Measurements from ENCODE around the gene ART5. TPM values are rescaled to one million over a fixed set of nuclear protein-coding genes. Genes with fewer than 3 reads are reported as not detected.

The ART5 gene
- total RNA-seq, 4 donors from 2014 or later, result 0.64 TPM; not detected in 3

- Histone ChIP-seq H3K4me3 (no peak overlapping the region), H3K9me3 (no peaks in the 10 kb centered on the region), H3K4me1 (no peaks in the 10 kb centered on the region), H3K36me3 (peaks cover 0 to 83% (median 35%) of the 10 kb centered on the region in 4 donors), H3K27ac (no peak overlapping the region), H3K27me3 (no peaks in the 10 kb centered on the region)
- no peak for DNase-seq
- 95 to 97% methylated on average over 12 of the region's 12 CpGs for WGBS, 2 donors (ENCODE audit: low coverage in 1 of 2)
- no peak for TF ChIP-seq POLR2AphosphoS5 (IDR thresholded peaks at IDR 0.05)
- TF ChIP-seq EP300 (IDR thresholded peaks at IDR 0.05; ENCODE audit: low read depth), result no peak
- TF ChIP-seq, protein P1, sequence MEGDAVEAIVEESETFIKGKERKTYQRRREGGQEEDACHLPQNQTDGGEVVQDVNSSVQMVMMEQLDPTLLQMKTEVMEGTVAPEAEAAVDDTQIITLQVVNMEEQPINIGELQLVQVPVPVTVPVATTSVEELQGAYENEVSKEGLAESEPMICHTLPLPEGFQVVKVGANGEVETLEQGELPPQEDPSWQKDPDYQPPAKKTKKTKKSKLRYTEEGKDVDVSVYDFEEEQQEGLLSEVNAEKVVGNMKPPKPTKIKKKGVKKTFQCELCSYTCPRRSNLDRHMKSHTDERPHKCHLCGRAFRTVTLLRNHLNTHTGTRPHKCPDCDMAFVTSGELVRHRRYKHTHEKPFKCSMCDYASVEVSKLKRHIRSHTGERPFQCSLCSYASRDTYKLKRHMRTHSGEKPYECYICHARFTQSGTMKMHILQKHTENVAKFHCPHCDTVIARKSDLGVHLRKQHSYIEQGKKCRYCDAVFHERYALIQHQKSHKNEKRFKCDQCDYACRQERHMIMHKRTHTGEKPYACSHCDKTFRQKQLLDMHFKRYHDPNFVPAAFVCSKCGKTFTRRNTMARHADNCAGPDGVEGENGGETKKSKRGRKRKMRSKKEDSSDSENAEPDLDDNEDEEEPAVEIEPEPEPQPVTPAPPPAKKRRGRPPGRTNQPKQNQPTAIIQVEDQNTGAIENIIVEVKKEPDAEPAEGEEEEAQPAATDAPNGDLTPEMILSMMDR (IDR thresholded peaks at IDR 0.05), result no peak
- no peak for TF ChIP-seq POLR2A (IDR thresholded peaks at IDR 0.05)
- intact Hi-C loops (cut with DNase I; ENCODE audit: low total_unique reads), result no loop called here
- in situ Hi-C loops (cut with MboI; ENCODE audit: low pct_ligation_motif_present in 1 of 4, low pct_unique_long_range_greater_than_20kb in 1 of 4, low sequenced_read_pairs in 3 of 4), result no loop called here
Measured at GRCh38 chr11:3684129-3684818, 42.5 kb upstream of the ART5 start.

- TF ChIP-seq EP300 (IDR thresholded peaks at IDR 0.05; ENCODE audit: low read depth), result no peak
- TF ChIP-seq POLR2AphosphoS5 (IDR thresholded peaks at IDR 0.05), result no peak
- no peak for TF ChIP-seq POLR2A (IDR thresholded peaks at IDR 0.05)
- Histone ChIP-seq H3K4me1 (no peaks in the 10 kb centered on the region), H3K9me3 (no peaks in the 10 kb centered on the region), H3K4me3 (no peak overlapping the region), H3K36me3 (peaks cover 0 to 84% (median 35%) of the 10 kb centered on the region in 4 donors), H3K27me3 (no peaks in the 10 kb centered on the region), H3K27ac (no peak overlapping the region)
- 92% methylated on average over 9 of the region's 9 CpGs; no CpG with 5 or more reads in 1 of the 2 donors for WGBS, 2 donors (ENCODE audit: low coverage in 1 of 2)
- DNase-seq, result no peak
- in situ Hi-C loops (cut with MboI; ENCODE audit: low pct_ligation_motif_present in 1 of 4, low pct_unique_long_range_greater_than_20kb in 1 of 4, low sequenced_read_pairs in 3 of 4), result no loop called here
- intact Hi-C loops (cut with DNase I; ENCODE audit: low total_unique reads), result no loop called here
Measured at GRCh38 chr11:3683039-3683438, 41.2 kb upstream of the ART5 start.

DNA sequence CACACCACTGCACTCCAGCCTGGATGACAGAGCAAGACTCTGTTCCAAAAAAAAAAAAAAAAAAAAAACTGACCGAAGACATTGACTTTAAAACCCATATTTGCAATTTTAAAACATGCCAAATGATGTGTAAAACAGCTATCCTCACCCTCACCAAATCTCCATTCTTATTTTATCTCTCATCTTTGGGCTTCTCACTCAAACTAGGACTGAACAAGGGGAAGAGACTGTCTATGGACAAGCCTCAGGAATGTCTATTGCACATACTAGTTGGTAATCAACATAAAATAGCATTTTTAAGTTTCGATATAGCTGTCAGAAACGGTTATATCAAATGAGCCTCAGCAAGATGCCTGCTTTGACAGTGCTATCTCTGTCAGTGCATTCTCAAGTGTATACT, 37.3 kb upstream of the ART5 start:
- peaks cover 0 to 88% (median 41%) of the 10 kb centered on the region in 4 donors for H3K36me3 ChIP-seq
- intact Hi-C loops (cut with DNase I; ENCODE audit: low total_unique reads), result no loop called here

GRCh38 chr11:3675971-3676370, 34.2 kb upstream of the ART5 start:
- in situ Hi-C loops (cut with MboI; ENCODE audit: low pct_ligation_motif_present in 1 of 4, low pct_unique_long_range_greater_than_20kb in 1 of 4, low sequenced_read_pairs in 3 of 4) (no loop called here), intact Hi-C loops (cut with DNase I; ENCODE audit: low total_unique reads) (no loop called here)
- TF ChIP-seq POLR2AphosphoS5 (IDR thresholded peaks at IDR 0.05), result no peak
- TF ChIP-seq POLR2A (IDR thresholded peaks at IDR 0.05), result no peak
- TF ChIP-seq EP300 (IDR thresholded peaks at IDR 0.05; ENCODE audit: low read depth), result no peak
- Histone ChIP-seq H3K9me3 (no peaks in the 10 kb centered on the region), H3K36me3 (peaks cover 0 to 68% (median 31%) of the 10 kb centered on the region in 4 donors), H3K27me3 (no peaks in the 10 kb centered on the region), H3K4me1 (no peaks in the 10 kb centered on the region), H3K27ac (no peak overlapping the region), H3K4me3 (no peak overlapping the region)
- 95 to 100% methylated on average over 1 to 11 of the region's 11 CpGs for WGBS, 2 donors (ENCODE audit: low coverage in 1 of 2)
- DNase-seq, result no peak

More for the DNA sequence above, 37.3 kb upstream of the ART5 start:
- no peaks in the 10 kb centered on the region for H3K27me3 ChIP-seq
- H3K4me3 ChIP-seq, result no peak overlapping the region
- no peaks in the 10 kb centered on the region for H3K9me3 ChIP-seq
- TF ChIP-seq EP300 (IDR thresholded peaks at IDR 0.05; ENCODE audit: low read depth) (no peak), POLR2AphosphoS5 (IDR thresholded peaks at IDR 0.05) (no peak), POLR2A (IDR thresholded peaks at IDR 0.05) (no peak)
- TF ChIP-seq, protein P1 (IDR thresholded peaks at IDR 0.05), result no peak
- 90 to 95% methylated on average over 1 to 3 of the region's 3 CpGs for WGBS, 2 donors (ENCODE audit: low coverage in 1 of 2)
- DNase-seq, result no peak
- H3K4me1 ChIP-seq, result no peaks in the 10 kb centered on the region
- no peak overlapping the region for H3K27ac ChIP-seq
- in situ Hi-C loops (cut with MboI; ENCODE audit: low pct_ligation_motif_present in 1 of 4, low pct_unique_long_range_greater_than_20kb in 1 of 4, low sequenced_read_pairs in 3 of 4), result no loop called here

GRCh38 chr11:3674189-3674588, 32.4 kb upstream of the ART5 start:
- intact Hi-C loops (cut with DNase I; ENCODE audit: low total_unique reads) (no loop called here), in situ Hi-C loops (cut with MboI; ENCODE audit: low pct_ligation_motif_present in 1 of 4, low pct_unique_long_range_greater_than_20kb in 1 of 4, low sequenced_read_pairs in 3 of 4) (no loop called here)
- Histone ChIP-seq H3K27me3 (no peaks in the 10 kb centered on the region), H3K4me3 (no peak overlapping the region), H3K36me3 (peaks cover 0 to 50% (median 22%) of the 10 kb centered on the region in 4 donors), H3K27ac (no peak overlapping the region), H3K4me1 (no peaks in the 10 kb centered on the region), H3K9me3 (no peaks in the 10 kb centered on the region)
- no peak for DNase-seq
- 95% methylated on average over 1 of the region's 1 CpG; no CpG with 5 or more reads in 1 of the 2 donors for WGBS, 2 donors (ENCODE audit: low coverage in 1 of 2)
- TF ChIP-seq, protein P1 (IDR thresholded peaks at IDR 0.05), result no peak
- TF ChIP-seq POLR2AphosphoS5 (IDR thresholded peaks at IDR 0.05), result no peak
- TF ChIP-seq POLR2A (IDR thresholded peaks at IDR 0.05), result no peak
- TF ChIP-seq EP300 (IDR thresholded peaks at IDR 0.05; ENCODE audit: low read depth), result no peak
